HL-60 (cell line): ENCODE data around the gene CHST13.
A peak's percentile ranks its signal among the peaks of the same experiment; 100 is the strongest.

Experiments used
- DNase-seq, 2 experiments: peaks; one replicate each; pipeline ENCODE4 v3.0.0-alpha.2; 2010 to 2020; ENCODE audit warnings: low read depth in 1 of 2, low spot score in 1 of 2
- H3K27ac ChIP-seq: fragments of 250-450 bp; sonication (Bioruptor Pico); replicated peaks from 2 replicates; pipeline ENCODE4 v1.5.1; 2020; ENCODE audit warnings: mild to moderate bottlenecking, moderate library complexity
- H3K27me3 ChIP-seq: fragments of 250-450 bp; sonication (Bioruptor Pico); 2 replicates; pipeline ENCODE4 v1.5.1; 2021; ENCODE audit warnings: mild to moderate bottlenecking, moderate library complexity; ENCODE audit not compliant: insufficient read depth, poor library complexity, severe bottlenecking
- H3K4me3 ChIP-seq: replicated peaks from 2 replicates; pipeline ENCODE4 v1.5.1; 2011; ENCODE audit warnings: mild to moderate bottlenecking, control low read depth, low read length; ENCODE audit not compliant: insufficient read depth
- GABPA ChIP-seq: IDR thresholded peaks from 2 replicates; pipeline ENCODE4 v1.6.1; 2012; ENCODE audit warnings: low read depth
- POLR2AphosphoS5 ChIP-seq: IDR thresholded peaks from 2 replicates; pipeline ENCODE4 v1.6.1; 2012; ENCODE audit warnings: low read depth
- SPI1 ChIP-seq: IDR thresholded peaks from 2 replicates; pipeline ENCODE4 v1.6.1; 2012; ENCODE audit warnings: low read depth, mild to moderate bottlenecking, borderline replicate concordance
- TF ChIP-seq, protein P1 (sequence below): IDR thresholded peaks from one replicate; pipeline ENCODE4 v1.5.1; 2011; ENCODE audit warnings: low read length, control low read depth, inconsistent platforms; ENCODE audit not compliant: insufficient read depth
- TF ChIP-seq, protein P2 (sequence below): IDR thresholded peaks from 2 replicates; pipeline ENCODE4 v1.6.1; 2012; ENCODE audit warnings: low read depth; ENCODE audit not compliant: insufficient replicate concordance

CHST13 gene

GRCh38 chr3:126490619-126491018 lies 33.3 kb upstream of the CHST13 start:
- H3K27ac ChIP-seq: no peak overlapping the region
- no peaks in the 10 kb centered on the region for H3K27me3 ChIP-seq
- no peak for TF ChIP-seq SPI1
- TF ChIP-seq, protein P1, sequence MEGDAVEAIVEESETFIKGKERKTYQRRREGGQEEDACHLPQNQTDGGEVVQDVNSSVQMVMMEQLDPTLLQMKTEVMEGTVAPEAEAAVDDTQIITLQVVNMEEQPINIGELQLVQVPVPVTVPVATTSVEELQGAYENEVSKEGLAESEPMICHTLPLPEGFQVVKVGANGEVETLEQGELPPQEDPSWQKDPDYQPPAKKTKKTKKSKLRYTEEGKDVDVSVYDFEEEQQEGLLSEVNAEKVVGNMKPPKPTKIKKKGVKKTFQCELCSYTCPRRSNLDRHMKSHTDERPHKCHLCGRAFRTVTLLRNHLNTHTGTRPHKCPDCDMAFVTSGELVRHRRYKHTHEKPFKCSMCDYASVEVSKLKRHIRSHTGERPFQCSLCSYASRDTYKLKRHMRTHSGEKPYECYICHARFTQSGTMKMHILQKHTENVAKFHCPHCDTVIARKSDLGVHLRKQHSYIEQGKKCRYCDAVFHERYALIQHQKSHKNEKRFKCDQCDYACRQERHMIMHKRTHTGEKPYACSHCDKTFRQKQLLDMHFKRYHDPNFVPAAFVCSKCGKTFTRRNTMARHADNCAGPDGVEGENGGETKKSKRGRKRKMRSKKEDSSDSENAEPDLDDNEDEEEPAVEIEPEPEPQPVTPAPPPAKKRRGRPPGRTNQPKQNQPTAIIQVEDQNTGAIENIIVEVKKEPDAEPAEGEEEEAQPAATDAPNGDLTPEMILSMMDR: no peak
- TF ChIP-seq POLR2AphosphoS5: no peak
- TF ChIP-seq, protein P2, sequence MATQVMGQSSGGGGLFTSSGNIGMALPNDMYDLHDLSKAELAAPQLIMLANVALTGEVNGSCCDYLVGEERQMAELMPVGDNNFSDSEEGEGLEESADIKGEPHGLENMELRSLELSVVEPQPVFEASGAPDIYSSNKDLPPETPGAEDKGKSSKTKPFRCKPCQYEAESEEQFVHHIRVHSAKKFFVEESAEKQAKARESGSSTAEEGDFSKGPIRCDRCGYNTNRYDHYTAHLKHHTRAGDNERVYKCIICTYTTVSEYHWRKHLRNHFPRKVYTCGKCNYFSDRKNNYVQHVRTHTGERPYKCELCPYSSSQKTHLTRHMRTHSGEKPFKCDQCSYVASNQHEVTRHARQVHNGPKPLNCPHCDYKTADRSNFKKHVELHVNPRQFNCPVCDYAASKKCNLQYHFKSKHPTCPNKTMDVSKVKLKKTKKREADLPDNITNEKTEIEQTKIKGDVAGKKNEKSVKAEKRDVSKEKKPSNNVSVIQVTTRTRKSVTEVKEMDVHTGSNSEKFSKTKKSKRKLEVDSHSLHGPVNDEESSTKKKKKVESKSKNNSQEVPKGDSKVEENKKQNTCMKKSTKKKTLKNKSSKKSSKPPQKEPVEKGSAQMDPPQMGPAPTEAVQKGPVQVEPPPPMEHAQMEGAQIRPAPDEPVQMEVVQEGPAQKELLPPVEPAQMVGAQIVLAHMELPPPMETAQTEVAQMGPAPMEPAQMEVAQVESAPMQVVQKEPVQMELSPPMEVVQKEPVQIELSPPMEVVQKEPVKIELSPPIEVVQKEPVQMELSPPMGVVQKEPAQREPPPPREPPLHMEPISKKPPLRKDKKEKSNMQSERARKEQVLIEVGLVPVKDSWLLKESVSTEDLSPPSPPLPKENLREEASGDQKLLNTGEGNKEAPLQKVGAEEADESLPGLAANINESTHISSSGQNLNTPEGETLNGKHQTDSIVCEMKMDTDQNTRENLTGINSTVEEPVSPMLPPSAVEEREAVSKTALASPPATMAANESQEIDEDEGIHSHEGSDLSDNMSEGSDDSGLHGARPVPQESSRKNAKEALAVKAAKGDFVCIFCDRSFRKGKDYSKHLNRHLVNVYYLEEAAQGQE: no peak
- no peak for TF ChIP-seq GABPA
- DNase-seq: no peak
- no peak overlapping the region for H3K4me3 ChIP-seq

DNA sequence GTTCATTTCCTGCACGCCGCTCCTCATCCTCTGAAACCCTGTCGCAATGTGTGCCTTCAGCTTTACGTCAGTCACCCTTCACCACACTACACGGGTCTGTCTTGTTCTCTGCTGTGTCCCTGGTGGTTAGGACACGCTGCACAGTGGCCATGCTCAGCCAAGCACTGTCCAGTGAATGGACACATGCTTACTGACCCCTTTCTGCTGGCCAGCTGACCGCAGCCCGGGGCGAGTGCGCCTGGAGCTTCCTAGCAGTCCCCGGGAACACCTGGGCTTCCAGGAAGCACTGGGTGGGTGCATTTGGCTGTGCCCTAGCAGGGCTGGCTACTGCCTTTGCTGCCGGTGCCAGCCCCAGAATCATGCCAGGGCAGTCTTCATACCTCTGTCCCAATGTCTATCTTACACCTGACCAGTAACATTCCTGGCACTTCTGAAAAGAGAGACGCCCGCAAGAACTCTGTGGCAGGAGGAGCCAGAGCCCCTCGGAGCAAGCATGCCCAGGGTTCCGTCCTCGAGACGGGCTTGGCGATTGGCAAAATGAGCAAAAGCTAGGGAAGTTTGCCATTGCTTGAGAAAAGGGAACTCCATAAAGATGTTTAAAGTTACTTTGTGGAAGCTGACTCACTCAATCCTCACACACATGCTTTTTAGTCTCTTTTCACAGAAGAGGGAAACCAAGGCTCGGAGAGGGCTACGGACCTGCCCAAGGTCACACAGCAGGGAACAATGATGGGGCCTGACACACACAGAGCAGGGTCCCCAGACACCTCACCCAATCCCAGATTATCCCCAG lies 32.5 kb upstream of the CHST13 start:
- TF ChIP-seq SPI1 (peak; percentile 79), POLR2AphosphoS5 (no peak)
- peak in 1 of 2 experiments; percentile 45 for DNase-seq
- no peak overlapping the region for H3K27ac ChIP-seq
- H3K27me3 ChIP-seq: no peaks in the 10 kb centered on the region
- no peak overlapping the region for H3K4me3 ChIP-seq

GRCh38 chr3:126493051-126493450 lies 30.9 kb upstream of the CHST13 start:
- no peak overlapping the region for H3K27ac ChIP-seq
- TF ChIP-seq SPI1: no peak
- no peak for TF ChIP-seq POLR2AphosphoS5
- DNase-seq: no peak

DNA sequence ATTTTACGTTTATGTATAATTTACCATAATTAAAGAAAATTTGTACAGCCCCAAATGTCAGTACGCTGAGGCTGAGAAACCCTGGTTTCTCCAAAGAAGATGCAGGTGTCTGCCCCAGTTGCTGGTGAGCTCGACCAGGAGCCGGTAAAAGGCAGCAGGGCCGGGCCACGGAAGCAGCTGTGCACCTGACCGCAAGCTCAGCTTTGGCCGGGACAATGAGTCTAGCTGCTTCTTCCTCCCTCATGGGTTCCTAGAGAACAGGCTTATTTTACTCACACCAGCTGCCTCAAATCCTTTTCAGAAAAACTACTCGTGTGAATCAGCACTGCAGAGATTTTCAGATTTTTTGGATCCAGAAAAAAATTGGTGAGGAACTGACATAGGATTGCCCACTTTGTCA lies 30.2 kb upstream of the CHST13 start:
- Histone ChIP-seq H3K4me3 (no peak overlapping the region), H3K27me3 (no peaks in the 10 kb centered on the region), H3K27ac (no peak overlapping the region)
- TF ChIP-seq POLR2AphosphoS5 (peak; percentile 75), SPI1 (peak; percentile 14; the same call in 1 of the 2 replicates), GABPA (no peak)
- TF ChIP-seq, protein P2: no peak
- TF ChIP-seq, protein P1: no peak
- DNase-seq: peak in 1 of 2 experiments; percentile 69

More at GRCh38 chr3:126493051-126493450, 30.9 kb upstream of the CHST13 start:
- Histone ChIP-seq H3K27me3 (no peaks in the 10 kb centered on the region), H3K4me3 (no peak overlapping the region)
